Natural killer cell (primary cell): ENCODE results near the gene C16orf96. TPM values are rescaled to one million over a fixed set of nuclear protein-coding genes. Genes with fewer than 3 reads are reported as not detected.

ENCODE experiments used
- ATAC-seq, 3 donors: fragments of 150-1000 bp in 2 of 3; fragments of 200-7000 bp in 1 of 3; cut with Tn5 transposase; 1 replicate in 1 of 3; 2 replicates in 2 of 3; pipeline ENCODE4 v1.10.0; 2021; ENCODE audit warnings: mild to moderate bottlenecking in 2 of 3, moderate library complexity in 2 of 3
- DNase-seq, 2 donors: peaks; one replicate each; pipeline versions ENCODE4 v3.0.0 to v3.0.0-alpha.2; 2013 to 2021; ENCODE audit warnings: mixed read lengths in 1 of 2
- H3K27ac ChIP-seq: one replicate; pipeline ENCODE4 v1.5.1; 2013; ENCODE audit warnings: mild to moderate bottlenecking, low read length
- H3K27me3 ChIP-seq: one replicate; pipeline ENCODE4 v1.6.1; 2013; ENCODE audit warnings: low read length; ENCODE audit not compliant: control insufficient read depth, insufficient read depth
- H3K36me3 ChIP-seq: one replicate; pipeline ENCODE4 v1.6.1; 2013; ENCODE audit warnings: low read length; ENCODE audit not compliant: control insufficient read depth, insufficient read depth
- H3K4me1 ChIP-seq: one replicate; pipeline ENCODE4 v1.6.1; 2013; ENCODE audit warnings: low read length; ENCODE audit not compliant: control insufficient read depth, insufficient read depth
- H3K4me3 ChIP-seq: one replicate; pipeline ENCODE4 v1.5.1; 2013; ENCODE audit warnings: low read length
- H3K9me3 ChIP-seq: one replicate; pipeline ENCODE4 v1.6.1; 2013; ENCODE audit warnings: low read length; ENCODE audit not compliant: control insufficient read depth, insufficient read depth
- H3K27ac Mint-ChIP-seq, 2 donors: one replicate each; pipeline ENCODE4 v1.8.0; 2022; ENCODE audit warnings: mild to moderate bottlenecking in 2 of 2, mixed read lengths in 2 of 2, moderate library complexity in 1 of 2
- H3K27me3 Mint-ChIP-seq, 2 donors: one replicate each; pipeline ENCODE4 v1.8.0; 2022; ENCODE audit warnings: low read depth in 2 of 2, mixed read lengths in 2 of 2
- H3K36me3 Mint-ChIP-seq: one replicate; pipeline ENCODE4 v1.8.0; 2022; ENCODE audit warnings: mixed read lengths
- H3K4me1 Mint-ChIP-seq, 2 donors: one replicate each; pipeline ENCODE4 v1.8.0; 2022; ENCODE audit warnings: mixed read lengths in 2 of 2
- H3K4me3 Mint-ChIP-seq: one replicate; pipeline ENCODE4 v1.8.0; 2022; ENCODE audit warnings: mild to moderate bottlenecking, moderate library complexity, mixed read lengths
- H3K9me3 Mint-ChIP-seq, 2 donors: one replicate each; pipeline ENCODE4 v1.8.0; 2022; ENCODE audit warnings: mixed read lengths in 2 of 2
- CTCF ChIP-seq: fragments of 200-600 bp; IDR thresholded peaks from one replicate; pipeline ENCODE4 v1.8.0; 2022; ENCODE audit warnings: antibody characterized with exemption
- WGBS: methylation state at CpG from one replicate; pipeline ENCODE4 v1.1.7; 2013; ENCODE audit warnings: missing lambda C conversion rate; ENCODE audit not compliant: insufficient coverage; 5-methylcytosine and 5-hydroxymethylcytosine counted together
- intact Hi-C: fragments of 100-400 bp; cut with micrococcal nuclease; formaldehyde crosslinking; loops from one replicate; pipeline ENCODE4 v1.14.2; 2022
- total RNA-seq, 4 donors: library from RNA; stranded (reverse); fragments of 120-200 nt in 1 of 4; gene quantifications; one replicate each; pipeline versions ENCODE4 v1.2.3 to v1.2.4, GENCODE V29; 2013 to 2022

The C16orf96 gene
- total RNA-seq, 3 donors from 2014 or later (not counting 1 experiment from before 2014, with no cell fraction given) = 0.35 to 0.61 (median 0.43) TPM

GRCh38 chr16:4618645-4619418, 62.7 kb downstream of the C16orf96 start:
- H3K27me3 ChIP-seq = no peaks in the 10 kb centered on the region
- H3K4me3 ChIP-seq = no peak overlapping the region
- no peak overlapping the region for H3K27ac ChIP-seq
- H3K9me3 ChIP-seq = no peaks in the 10 kb centered on the region
- peaks cover 30% of the 10 kb centered on the region for H3K4me1 ChIP-seq
- no peaks in the 10 kb centered on the region for H3K36me3 ChIP-seq
- Mint-ChIP-seq H3K4me1 (peaks cover 14 to 24% of the 10 kb centered on the region in 2 donors), H3K9me3 (no peaks in the 10 kb centered on the region), H3K4me3 (no peak overlapping the region), H3K27ac (no peak overlapping the region), H3K36me3 (no peaks in the 10 kb centered on the region), H3K27me3 (no peaks in the 10 kb centered on the region)
- DNase-seq (no peak), ATAC-seq (no peak)
- intact Hi-C loops = loop anchor here (10.0 kb wide), 2 partner anchors 204 to 364 kb away; partner anchors contain the start of gene CORO7
- WGBS = 92% methylated on average over 8 of the region's 8 CpGs
- TF ChIP-seq CTCF = no peak

- Mint-ChIP-seq H3K9me3 (no peaks in the 10 kb centered on the region), H3K27me3 (no peaks in the 10 kb centered on the region), H3K27ac (peak overlapping the region; percentile 57 to 99), H3K36me3 (no peaks in the 10 kb centered on the region), H3K4me1 (peaks cover 27 to 29% of the 10 kb centered on the region in 2 donors), H3K4me3 (peak overlapping the region; percentile 57)
- no peak for TF ChIP-seq CTCF
- intact Hi-C loops = no loop called here
- DNase-seq (no peak), ATAC-seq (no peak)
- H3K27ac ChIP-seq = no peak overlapping the region
- H3K4me1 ChIP-seq = peaks cover 28% of the 10 kb centered on the region
- WGBS = 84% methylated on average over 7 of the region's 7 CpGs
- no peaks in the 10 kb centered on the region for H3K27me3 ChIP-seq
- H3K36me3 ChIP-seq = no peaks in the 10 kb centered on the region
- no peak overlapping the region for H3K4me3 ChIP-seq
- no peaks in the 10 kb centered on the region for H3K9me3 ChIP-seq
These were observed 67.5 kb downstream of the C16orf96 start for GRCh38 chr16:4623593-4623992.

GRCh38 chr16:4624015-4624826, 68.1 kb downstream of the C16orf96 start, which contains the start of gene MGRN1:
Gene MGRN1 (plus strand): TSS chr16:4624826. CDS start chr16:4624961, 135 bp downstream.
- peak within 1 kb of the TSS; percentile 98 for H3K4me3 Mint-ChIP-seq
- H3K27me3 Mint-ChIP-seq = no peaks in the 10 kb centered on the region
- H3K4me3 ChIP-seq = peak within 1 kb of the TSS; percentile 34
- no peaks in the 10 kb centered on the region for H3K9me3 ChIP-seq
- H3K27me3 ChIP-seq = no peaks in the 10 kb centered on the region
- H3K4me1 Mint-ChIP-seq = peaks cover 27 to 33% of the 10 kb centered on the region in 2 donors
- no peaks in the 10 kb centered on the region for H3K36me3 ChIP-seq
- peak within 1 kb of the TSS; percentile 99 to 100 for H3K27ac Mint-ChIP-seq
- DNase-seq = peak; percentile 84 to 96
- peaks cover 28% of the 10 kb centered on the region for H3K4me1 ChIP-seq
- 12% methylated on average over 42 of the region's 42 CpGs for WGBS
- peak; percentile 74 to 92 (median 82) for ATAC-seq
- H3K27ac ChIP-seq = peak within 1 kb of the TSS; percentile 80
- TF ChIP-seq CTCF = peak; percentile 88
- intact Hi-C loops = loop anchor here (1.0 kb wide), 1 partner anchor 8 kb away; no protein-coding TSS in a partner anchor
- H3K36me3 Mint-ChIP-seq = no peaks in the 10 kb centered on the region
- H3K9me3 Mint-ChIP-seq = no peaks in the 10 kb centered on the region
